Activated CD4-positive, alpha-beta T cell treated with anti-CD3 and anti-CD28 coated beads for 1 hour (primary cell): ENCODE data around the gene WWC2.

Experiments
- DNase-seq: peaks from one replicate; pipeline ENCODE4 v3.0.0-alpha.2; 2020

WWC2 gene

DNA sequence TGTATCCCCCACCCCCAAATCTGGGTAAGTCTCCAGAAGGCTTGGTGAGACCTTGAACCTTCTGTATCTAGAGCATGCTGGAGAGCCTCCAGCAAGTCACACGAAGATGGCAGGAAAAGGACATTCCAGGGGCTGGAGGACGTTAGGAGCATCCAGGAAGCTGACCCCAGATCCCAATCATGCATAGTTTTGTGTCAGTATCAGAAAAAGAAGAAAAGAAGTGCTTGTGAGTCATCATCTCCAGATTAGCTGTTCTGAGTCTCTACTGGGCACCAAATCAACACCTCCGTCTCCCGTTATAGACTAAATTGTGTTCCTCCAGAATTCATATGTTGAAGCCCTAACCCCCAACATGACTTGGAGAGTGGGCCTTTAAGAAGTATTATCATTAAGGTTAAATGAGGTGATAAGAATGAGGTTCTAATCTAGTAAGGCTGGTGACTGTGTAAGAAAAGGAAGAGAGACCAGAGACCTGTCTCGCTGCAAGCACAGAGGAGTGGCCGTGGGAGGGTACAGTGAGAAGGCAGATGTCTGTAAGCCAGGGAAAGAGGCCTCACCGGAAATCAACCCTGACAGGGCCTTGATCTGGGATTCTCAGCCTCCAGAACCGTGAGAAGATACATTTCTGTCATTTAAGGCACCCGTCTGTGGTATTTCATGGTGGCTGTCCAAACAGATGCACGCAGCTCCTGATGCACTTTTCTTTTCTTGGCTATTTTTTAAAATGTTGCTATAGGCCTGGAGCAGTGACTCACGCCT is 261.3 kb downstream of the WWC2 start:
- DNase-seq = no peak

DNA sequence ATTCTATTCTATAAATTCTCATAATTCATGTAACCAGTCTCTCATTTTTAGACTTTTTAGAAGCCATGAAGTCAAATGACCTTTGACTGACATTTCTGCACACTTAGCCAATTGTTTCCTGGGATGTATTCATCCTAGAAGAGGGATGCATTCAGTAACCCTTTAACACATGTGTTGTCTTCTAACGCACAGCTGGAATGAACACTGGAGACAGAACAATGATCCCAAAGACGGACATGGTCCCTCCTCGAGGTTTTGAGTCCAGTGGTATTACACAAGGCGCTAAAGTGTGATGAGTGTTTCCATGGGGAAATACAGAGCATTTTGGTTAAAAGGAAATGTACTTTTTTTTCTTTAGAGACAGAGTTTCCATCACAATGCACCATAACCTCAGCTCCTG is 263.0 kb downstream of the WWC2 start:
- DNase-seq = no peak

DNA sequence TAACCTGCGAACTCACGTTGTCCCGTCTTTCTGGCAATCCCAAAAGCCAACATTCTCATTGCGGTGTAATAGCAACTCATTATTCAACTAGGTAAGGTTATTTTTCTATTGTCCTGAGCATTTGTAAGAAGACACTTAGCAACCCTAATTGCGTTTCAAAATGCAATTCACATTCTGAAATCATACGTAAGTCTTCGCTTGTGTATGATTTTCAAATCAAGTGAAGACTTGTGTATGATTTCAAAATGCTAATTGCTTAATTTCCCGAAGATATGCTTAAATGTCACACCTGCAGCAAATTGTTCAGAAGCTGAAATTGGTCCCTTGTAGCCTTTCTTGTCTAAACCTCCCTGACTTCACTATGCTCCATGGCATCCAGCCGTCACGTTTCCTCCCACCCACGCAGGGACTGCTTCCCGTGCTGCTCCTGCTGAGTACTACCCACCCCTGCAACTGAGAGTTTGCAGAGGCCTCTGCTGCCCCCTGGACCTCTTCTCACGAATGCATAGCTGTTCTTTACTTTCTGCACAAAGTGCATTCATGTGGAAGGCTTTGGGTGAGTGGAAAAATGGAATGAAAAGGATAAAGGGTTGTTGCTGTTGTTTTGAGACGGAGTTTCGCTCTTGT is 264.0 kb downstream of the WWC2 start:
- no peak for DNase-seq

DNA sequence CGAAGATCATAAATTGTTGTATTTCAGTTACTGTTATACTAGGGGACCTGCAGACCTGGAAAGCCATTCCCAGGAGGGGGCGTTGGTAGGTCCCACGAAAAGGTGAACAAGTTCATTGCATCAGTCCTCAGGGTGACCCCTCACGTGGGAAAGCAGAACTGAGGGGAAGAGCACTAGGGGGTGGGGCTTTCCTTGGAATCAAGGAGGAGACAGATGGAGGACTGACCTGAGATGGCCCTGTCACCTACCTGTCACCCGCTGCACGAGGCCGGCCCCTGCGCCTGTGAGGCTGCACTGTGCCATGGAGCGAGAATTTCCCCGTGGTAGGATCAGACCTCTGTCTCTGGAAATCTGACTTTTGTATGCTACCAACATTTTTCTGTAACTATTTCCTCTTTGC is 265.0 kb downstream of the WWC2 start:
- no peak for DNase-seq

DNA sequence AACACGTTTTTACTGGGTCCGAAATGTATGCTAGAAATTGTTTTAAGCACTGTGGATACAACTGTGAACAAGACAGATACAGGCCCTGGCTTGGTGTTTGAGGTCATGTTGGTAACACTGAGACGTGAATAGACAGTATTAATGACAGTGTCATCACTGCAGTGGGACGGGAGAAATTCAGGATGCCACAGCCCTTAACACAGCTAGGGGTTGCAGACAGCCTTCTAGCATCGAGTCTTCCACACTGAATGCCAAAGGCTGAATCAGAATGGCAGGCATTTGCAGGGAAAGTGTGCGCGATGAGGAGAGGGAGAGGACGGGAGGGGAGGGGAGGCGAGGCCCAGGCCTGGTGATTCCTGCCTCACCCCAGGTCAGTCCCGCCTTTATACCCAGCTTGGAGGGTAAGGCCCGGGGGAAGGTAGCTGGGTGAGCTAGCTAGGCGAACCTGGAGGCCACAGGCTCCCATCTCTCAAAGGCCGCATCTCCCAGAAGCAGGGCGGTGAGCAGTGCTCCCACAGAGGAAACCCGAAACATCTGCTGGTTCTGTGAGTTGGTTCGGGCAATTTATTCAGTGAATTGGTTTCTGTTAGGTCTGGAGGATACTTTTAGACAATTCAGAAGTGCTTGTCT is 267.3 kb downstream of the WWC2 start:
- no peak for DNase-seq

DNA sequence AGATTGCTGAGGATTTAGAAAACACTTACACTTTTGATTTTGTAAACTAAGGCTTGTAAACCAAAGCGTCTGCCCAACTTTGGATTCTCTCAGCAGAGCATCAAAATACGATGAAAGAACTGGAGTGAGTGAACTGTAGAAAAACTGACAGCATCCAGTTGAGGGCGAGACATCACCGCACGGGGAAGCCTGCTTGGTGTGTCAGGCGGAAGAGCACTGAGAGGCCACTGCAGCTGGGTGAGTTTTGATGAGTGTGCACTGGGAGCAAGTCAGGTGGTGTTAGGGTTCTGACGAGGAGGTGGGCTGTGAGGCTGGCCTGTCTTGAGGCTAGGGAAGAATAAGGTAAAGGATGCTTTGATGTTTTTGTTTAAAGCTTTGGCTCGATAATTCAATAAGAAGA is 270.0 kb downstream of the WWC2 start:
- DNase-seq = no peak
